ENCODE results near the gene NAXE. TPM values are rescaled to one million over a fixed set of nuclear protein-coding genes. Genes with fewer than 3 reads are reported as not detected.
"Not testable (repeated sequence)": the region's sequence is repeated elsewhere in the genome, so short reads cannot be mapped to it uniquely, and the experiment has no call there.

NAXE gene
- total RNA-seq, 1 experiment from 2014 or later = 170 TPM

DNA sequence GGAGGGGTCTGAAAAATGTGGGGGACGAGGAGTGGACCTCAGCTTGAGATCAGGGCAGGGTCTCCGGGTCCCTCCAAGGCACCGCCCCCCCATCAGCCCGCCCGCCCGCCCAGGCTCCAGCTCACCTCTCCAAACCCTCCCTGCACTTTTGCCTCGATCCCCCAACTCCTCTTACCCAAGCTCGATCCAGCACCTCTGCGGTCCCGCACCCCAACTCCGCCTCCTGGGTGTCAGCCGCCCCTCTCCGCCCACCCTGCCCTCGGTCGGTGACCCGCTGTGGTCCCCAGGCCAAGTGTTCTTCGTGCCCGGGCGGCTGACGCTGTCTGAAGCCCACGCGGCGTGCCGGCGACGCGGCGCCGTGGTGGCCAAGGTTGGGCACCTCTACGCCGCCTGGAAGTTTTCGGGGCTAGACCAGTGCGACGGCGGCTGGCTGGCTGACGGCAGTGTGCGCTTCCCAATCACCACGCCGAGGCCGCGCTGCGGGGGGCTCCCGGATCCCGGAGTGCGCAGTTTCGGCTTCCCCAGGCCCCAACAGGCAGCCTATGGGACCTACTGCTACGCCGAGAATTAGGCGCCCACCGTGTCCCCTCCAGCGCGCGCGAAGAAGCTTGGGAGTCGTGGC is 33.3 kb downstream of the NAXE start:
- no peaks in the 10 kb centered on the region for H3K9me3 ChIP-seq
- no peak overlapping the region for H3K4me3 ChIP-seq
- no peak for DNase-seq
- no peaks in the 10 kb centered on the region for H3K36me3 ChIP-seq
- H3K27me3 ChIP-seq = peaks cover 55% of the 10 kb centered on the region

DNA sequence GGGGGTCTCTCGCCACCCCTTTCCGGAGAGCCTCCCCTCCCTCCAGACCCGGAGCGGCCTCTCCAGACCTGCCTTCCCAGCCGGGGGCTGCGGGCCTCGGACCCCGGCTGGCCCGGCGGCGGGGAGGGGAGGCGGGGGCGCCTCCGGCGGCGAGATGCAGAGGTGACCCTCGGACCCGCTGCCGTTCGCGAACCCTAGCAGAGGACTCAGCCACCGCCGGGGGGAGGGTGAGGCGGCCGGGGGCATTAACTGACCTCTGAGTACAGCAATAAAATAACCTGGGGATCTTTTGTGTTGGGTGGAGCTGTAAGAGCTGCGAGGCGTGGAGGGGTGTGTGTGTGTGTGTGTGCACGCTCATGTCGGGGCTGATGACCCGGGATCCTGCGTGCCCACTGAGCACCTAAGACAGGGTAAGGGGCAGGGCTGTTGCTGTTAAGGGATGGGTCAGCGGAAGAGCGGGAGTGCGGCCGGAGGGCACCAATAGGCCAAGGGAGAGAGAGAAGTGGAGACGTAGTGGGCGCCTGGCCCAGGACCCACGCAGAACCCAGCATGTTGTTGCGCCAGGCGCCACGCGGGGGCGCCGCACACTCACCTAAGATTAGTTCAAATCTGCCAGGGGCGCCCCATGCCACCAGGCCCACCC is 34.0 kb downstream of the NAXE start:
- peak; percentile 43 for DNase-seq
- peaks cover 55% of the 10 kb centered on the region for H3K27me3 ChIP-seq
- no peaks in the 10 kb centered on the region for H3K9me3 ChIP-seq
- no peak overlapping the region for H3K4me3 ChIP-seq
- H3K36me3 ChIP-seq = no peaks in the 10 kb centered on the region

DNA sequence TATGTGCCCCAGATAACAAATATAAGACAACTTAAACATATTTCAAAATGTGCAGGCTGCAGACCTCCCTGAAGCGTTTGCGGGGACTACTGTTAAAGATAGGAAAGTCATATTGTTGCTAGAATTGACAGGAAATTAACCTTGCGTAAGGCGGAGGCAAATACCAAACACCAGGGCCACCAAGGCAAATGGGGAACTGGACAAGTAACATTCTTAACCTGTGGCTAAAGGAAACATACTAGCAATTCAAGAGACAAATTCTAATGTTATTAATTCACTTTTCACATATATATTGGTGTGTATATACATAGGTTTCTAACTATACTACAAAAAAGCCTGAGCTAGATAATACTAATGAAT is 34.5 kb downstream of the NAXE start:
- Histone ChIP-seq H3K4me3 (no peak overlapping the region), H3K36me3 (no peaks in the 10 kb centered on the region), H3K9me3 (no peaks in the 10 kb centered on the region), H3K27me3 (peaks cover 56% of the 10 kb centered on the region)
- DNase-seq = no peak

DNA sequence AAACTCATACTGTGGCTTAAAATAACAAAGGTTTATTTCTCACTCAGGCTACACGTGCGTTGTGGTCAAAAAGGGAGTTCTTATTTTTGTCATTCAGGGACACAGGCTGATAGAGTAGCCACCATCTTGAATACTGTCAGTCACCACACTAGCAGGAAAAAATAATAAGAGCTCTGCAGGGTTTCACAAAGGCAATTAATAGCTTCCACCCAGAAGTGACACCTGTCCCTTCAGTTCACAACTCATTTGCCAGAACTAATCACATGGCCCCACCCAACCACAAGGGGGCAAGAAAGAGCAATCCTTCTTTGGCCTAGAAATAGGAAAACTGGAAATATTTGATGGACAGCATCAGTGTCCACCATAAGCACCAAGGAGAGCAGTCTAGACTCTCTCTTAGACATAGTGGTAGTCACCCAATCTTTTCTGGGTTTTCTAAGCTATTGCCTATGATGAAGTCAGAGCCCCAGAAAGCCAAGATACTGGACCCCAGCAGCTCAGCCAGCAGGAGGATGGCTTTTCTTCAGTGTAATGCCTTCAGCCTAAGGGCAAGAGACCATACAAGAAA is 35.8 kb downstream of the NAXE start:
- Histone ChIP-seq H3K9me3 (no peaks in the 10 kb centered on the region), H3K4me3 (no peak overlapping the region), H3K36me3 (no peaks in the 10 kb centered on the region), H3K27me3 (peaks cover 61% of the 10 kb centered on the region)
- DNase-seq = peak; percentile 42

DNA sequence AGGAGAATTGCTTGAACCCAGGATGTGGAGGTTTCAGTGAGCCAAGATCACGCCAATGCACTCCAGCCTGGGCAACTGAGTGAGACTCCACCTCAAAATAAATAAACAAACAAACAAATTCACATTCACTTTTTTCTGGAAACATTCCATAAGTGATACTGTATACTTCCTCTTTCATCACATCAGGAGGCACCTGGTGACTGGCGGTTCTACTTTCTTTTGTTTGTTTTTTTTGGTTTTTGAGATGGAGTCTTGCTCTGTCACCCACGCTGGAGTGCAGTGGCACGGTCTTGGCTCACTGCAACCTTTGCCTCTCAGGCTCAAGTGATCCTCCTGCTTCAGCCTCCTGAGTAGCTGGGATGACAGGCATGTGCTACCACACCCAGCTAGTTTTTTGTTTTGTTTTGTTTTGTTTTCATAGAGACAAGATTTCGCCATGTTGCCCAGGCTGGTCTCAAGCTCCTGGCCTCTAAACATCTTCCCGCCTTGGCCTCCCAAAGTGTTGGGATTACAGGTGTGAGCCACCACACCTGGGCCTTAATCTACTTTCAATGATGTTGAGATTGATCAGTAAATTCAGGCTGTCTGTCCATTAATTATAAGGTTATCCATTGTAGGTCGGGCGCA is 38.4 kb downstream of the NAXE start:
- Histone ChIP-seq H3K27me3 (peaks cover 47% of the 10 kb centered on the region), H3K36me3 (no peaks in the 10 kb centered on the region), H3K4me3 (no peak overlapping the region), H3K9me3 (no peaks in the 10 kb centered on the region)
- DNase-seq = no peak

DNA sequence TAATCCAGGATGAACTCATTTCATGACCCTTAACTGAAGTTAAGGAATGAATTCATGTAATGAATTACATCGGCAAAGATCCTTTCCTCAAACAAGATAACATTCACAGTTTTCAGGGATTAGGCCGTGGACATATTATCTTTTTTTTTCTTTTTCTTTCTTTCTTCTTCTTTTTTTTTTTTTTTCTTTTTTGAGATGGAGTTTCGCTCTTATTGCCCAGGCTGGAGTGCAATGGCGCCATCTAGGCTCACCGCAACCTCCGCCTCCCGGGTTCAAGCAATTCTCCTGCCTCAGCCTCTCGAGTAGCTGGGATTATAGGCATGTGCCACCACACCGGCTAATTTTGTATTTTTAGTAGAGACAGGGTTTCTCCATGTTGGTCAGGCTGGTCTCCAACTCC is 39.6 kb downstream of the NAXE start:
- H3K9me3 ChIP-seq, DNase-seq, H3K4me3 ChIP-seq, H3K36me3 ChIP-seq: not testable (repeated sequence)
- peaks cover 39% of the 10 kb centered on the region for H3K27me3 ChIP-seq

DNA sequence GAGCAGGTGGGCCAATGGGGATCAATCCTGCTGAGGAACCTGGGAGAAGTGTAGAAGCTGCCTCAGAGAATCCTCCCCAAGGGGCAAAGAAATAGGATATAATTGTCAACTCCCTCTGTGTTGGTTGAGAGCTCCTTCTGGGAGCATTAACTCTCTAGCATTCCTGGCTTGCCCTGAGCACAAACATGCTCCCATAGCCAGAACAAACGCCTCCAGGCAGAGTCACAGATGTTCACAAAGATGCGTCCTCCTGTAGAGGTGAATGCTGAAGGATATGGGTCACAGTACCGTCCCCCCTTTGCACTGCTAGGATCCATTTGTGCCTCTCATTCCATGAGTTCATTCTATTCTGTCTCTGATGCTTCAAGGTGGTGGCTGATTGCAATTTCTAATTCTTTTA is 40.8 kb downstream of the NAXE start:
- DNase-seq = no peak
- H3K27me3 ChIP-seq = peaks cover 41% of the 10 kb centered on the region
- H3K9me3 ChIP-seq = no peaks in the 10 kb centered on the region
- no peak overlapping the region for H3K4me3 ChIP-seq
- no peaks in the 10 kb centered on the region for H3K36me3 ChIP-seq

DNA sequence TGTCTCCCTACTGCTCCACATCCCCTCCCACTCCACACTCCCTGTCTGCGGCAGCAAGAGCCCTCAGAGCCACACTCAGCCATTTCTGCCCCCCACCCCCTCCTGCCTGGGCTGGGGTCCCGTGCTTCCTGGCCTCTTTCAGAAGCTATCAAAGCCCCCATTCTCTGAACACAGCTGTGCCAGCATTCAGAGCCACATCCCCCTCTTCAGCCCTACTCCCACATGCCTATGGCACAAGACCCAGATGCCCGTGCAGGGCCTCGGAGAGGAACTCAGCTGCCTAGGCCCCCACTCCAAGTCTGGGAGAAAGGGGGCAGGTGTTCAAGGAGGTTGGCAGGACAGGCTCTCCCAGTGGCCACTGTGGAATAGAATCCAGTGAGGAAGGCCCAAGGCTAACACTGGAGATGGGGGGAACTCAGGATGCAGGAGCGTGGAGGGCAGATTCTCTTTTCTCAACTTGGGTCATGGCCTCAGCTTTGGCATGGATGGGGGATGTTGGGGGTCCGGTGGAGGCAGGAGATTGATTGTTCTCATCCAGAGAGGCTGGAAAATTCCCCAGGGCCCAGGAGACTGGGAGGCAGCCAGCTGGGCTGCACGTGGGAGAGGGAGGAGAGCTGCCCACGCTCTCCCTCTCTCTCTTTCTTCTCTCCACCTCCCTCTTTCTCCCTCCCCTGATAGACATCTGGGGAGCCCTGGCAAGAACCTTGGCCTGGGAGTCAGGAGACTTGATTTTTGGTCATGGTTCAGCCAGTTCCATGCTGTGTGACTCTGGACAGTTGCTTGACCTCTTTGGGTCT is 46.8 kb downstream of the NAXE start:
- DNase-seq = no peak
- peaks cover 50% of the 10 kb centered on the region for H3K27me3 ChIP-seq
- no peaks in the 10 kb centered on the region for H3K9me3 ChIP-seq
- no peak overlapping the region for H3K4me3 ChIP-seq
- H3K36me3 ChIP-seq = no peaks in the 10 kb centered on the region

DNA sequence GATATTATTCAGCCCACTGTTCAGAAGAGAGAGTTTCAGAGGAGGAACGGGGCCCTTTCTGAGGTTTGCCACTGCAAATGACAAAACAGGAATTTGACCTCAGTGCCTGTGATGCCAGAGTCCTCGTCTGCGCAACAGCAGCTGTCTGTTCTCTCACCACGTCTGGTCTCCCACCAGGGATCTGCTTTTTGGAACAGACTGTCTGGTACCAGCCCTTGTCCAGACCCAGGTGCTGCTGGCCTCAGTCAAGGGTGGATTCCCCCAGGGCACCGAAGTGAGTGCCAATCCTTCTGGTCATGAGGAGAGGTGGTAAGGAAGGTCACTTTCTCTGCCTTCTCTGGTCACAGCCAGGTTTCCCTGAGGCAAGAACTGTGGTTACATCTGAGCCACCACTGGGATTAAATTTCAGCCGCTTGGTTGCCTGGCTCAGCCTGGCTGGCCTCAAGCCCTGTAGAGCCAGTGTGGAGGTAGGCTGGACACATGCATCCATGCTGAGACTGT is 48.1 kb downstream of the NAXE start:
- H3K36me3 ChIP-seq = no peaks in the 10 kb centered on the region
- H3K9me3 ChIP-seq = no peaks in the 10 kb centered on the region
- H3K27me3 ChIP-seq = peaks cover 43% of the 10 kb centered on the region
- no peak overlapping the region for H3K4me3 ChIP-seq
- DNase-seq = peak; percentile 14

DNA sequence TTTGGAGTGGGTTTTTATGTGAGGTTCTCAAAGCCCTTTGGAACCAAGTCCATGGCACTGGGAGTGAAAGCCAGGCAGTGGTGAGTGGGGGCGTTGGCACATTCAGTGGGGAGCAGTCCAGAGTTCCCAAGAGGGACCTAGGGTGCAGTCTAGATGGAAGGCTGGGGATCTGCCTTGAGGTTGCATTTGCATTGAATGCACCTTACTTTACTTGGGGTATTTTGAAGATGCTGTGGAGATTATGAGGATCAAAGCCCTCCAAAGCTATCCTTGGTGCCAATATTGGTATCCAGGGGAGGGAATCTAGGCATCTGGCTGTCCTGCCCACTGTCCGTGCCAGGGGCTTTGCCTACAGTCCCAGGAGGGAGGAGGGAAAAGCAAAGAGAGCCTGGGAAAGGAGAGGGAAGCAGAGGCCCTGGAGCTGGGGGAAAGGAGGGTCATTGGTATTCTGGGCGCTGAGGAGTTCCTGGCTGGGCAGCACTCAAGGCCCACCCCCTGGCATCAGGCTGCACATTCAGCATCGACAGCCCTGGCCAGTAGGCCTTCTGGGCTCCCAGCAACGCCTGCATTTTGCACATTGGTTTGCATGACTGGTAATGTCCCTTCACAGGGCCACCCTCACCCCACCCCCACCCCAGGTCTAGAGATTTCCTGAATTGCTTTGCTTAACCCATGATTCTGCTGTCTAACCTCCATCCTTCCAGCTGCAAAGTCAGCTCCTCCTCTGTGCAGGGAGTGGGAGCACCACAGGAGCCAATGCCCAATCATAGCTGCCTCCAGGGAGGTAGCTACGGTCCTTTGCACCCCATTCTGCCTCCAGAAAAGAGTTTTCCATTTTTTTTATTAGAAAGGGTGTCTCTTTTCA is 49.5 kb downstream of the NAXE start:
- Histone ChIP-seq H3K9me3 (no peaks in the 10 kb centered on the region), H3K36me3 (no peaks in the 10 kb centered on the region), H3K27me3 (peaks cover 42% of the 10 kb centered on the region), H3K4me3 (no peak overlapping the region)
- DNase-seq = no peak

DNA sequence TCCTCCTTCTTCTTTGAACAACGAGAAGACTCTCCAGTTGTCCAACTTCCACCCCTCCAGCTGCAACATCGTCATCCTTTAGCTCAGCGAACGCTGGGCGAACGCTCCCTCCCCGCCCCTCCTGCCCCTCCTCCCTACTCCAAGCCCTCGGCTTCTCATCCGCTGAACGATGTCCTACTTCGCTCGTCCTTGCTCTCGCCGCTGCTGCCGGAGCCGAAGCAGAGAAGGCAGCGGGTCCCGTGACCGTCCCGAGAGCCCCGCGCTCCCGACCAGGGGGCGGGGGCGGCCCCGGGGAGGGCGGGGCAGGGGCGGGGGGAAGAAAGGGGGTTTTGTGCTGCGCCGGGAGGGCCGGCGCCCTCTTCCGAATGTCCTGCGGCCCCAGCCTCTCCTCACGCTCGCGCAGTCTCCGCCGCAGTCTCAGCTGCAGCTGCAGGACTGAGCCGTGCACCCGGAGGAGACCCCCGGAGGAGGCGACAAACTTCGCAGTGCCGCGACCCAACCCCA is 50.2 kb downstream of the NAXE start, which contains the start of gene BCAN:
BCAN (plus strand) TSS at position 357 of the 504 bp plus-strand sequence. CDS start 3,938 bp downstream, outside the sequence.
- Histone ChIP-seq H3K4me3 (no peak within 1 kb of the TSS), H3K9me3 (no peaks in the 10 kb centered on the region), H3K27me3 (peaks cover 38% of the 10 kb centered on the region), H3K36me3 (no peaks in the 10 kb centered on the region)
- peak; percentile 20 for DNase-seq

DNA sequence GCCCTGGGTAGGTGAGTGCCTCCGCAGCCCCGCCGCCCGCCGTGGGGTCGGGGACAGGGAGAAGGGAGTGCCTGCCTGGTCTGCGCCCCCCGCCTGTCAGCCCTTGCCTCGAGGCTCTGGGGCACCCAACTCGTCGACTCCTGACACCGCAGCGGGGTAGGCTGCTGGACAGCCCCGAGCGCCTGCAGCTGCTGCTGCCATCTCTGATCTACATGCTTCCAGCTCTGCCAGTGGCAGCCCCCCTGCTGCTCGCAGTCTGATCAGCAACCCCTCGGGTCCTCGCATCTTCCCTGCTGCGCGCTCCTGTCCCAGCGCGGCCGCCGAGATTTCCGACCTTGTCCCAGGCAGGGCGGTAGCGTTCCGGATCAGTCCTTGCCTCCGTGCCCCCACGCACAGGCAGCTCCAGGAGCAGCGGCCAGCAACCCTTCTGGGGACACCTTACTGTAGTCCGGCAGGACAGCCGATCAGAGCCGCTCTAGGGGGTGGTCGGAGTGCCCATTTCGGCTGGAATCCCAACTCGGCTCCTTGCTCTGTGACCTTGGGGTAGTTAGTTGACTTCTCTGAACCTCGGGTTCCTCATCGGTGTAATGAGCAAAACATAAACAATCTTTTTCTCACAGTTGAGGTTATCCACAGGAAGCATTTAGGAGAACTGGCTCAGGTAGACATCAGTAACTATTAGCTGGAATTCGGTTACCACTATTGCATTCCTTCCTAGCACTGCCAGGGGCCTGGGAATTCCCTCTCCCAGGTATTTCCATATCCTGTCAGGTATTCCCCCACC is 50.9 kb downstream of the NAXE start:
- Histone ChIP-seq H3K4me3 (no peak overlapping the region), H3K36me3 (no peaks in the 10 kb centered on the region), H3K9me3 (no peaks in the 10 kb centered on the region), H3K27me3 (peaks cover 36% of the 10 kb centered on the region)
- DNase-seq = no peak

DNA sequence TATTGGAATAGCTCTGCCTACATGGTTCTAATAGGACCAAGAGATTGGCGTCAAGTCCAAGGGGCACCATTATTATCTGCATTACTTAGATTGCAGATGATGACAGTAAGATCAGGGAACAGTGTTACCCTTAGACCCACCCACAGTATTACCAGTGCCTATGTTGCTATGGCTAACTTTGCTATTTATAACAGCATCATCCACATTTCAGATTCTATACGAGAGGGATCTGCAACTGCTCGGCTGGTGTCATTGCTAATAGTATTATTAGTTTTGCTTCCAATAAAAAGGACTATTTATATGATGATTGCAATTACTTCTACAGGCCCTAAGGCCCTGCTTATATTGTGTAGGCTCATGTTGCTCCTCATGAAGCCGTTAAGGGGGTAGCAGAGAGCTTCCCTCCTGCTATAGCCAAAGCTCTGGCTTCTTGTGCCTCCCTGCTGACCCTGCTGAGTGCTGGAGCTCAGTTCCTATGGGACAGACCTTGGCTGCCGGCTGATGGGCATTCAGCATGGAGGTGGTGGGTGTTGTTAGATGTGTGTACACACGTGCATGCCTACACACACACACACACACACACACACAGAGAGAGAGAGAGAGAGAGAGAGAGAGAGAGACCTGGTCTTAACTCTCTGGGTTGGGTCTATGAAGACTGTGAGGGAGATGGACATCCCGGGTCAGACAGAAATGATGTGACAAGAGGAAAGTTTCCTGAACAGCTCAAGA is 51.6 kb downstream of the NAXE start:
- peaks cover 31% of the 10 kb centered on the region for H3K27me3 ChIP-seq
- no peaks in the 10 kb centered on the region for H3K9me3 ChIP-seq
- no peaks in the 10 kb centered on the region for H3K36me3 ChIP-seq
- no peak for DNase-seq
- H3K4me3 ChIP-seq = no peak overlapping the region

DNA sequence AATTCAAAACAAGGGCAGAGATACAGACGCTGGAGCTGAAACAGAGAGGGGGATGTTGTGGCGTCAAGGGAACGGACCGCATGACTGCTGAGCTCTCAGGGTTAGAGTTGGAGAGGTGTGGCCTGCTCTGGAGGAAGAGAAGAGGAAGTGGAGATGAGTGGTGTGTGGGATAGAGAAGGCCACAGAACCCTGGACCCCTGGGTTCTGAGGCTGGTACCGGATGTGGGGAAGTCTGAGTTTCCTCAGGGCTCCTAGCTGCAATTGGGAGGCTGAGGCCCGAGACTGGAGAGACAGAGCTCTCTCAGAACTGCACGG is 52.2 kb downstream of the NAXE start:
- no peak overlapping the region for H3K4me3 ChIP-seq
- no peaks in the 10 kb centered on the region for H3K36me3 ChIP-seq
- no peaks in the 10 kb centered on the region for H3K9me3 ChIP-seq
- no peak for DNase-seq
- H3K27me3 ChIP-seq = peaks cover 31% of the 10 kb centered on the region
